Measurements from ENCODE around the gene POMC.

Gene POMC

DNA sequence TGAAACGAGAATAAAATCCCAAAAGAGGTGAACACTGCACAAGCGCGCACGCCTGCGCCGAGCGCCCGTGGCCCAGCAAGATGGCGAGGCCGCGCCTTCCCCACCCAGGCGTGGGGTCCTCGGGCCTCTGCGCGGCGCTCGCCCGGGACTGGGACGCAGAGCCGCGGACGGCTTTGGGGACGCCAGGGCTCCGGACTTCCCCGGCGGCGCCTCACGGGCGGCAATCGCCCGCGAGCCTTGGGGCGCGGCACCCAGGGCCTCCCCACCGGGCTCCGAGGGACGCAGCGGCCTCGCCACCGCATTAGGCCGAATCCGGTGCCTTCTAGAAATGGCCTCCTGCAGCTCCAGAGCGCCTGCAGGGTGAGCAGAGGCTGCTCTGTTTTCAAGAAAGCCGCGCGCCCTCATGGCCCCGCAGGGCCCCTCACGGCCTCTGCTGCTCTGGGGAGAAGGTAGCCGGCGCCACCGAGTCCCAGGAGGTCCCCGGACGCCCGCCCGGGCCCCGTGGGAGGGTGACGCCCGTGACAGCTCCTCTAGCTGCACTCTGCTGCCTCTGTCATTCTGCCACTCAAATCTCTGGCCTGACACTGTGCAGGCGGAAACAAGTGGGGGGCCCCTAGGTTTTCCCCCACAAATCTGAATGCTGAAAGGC is 35.9 kb upstream of the POMC start:
- TF ChIP-seq, protein P1, sequence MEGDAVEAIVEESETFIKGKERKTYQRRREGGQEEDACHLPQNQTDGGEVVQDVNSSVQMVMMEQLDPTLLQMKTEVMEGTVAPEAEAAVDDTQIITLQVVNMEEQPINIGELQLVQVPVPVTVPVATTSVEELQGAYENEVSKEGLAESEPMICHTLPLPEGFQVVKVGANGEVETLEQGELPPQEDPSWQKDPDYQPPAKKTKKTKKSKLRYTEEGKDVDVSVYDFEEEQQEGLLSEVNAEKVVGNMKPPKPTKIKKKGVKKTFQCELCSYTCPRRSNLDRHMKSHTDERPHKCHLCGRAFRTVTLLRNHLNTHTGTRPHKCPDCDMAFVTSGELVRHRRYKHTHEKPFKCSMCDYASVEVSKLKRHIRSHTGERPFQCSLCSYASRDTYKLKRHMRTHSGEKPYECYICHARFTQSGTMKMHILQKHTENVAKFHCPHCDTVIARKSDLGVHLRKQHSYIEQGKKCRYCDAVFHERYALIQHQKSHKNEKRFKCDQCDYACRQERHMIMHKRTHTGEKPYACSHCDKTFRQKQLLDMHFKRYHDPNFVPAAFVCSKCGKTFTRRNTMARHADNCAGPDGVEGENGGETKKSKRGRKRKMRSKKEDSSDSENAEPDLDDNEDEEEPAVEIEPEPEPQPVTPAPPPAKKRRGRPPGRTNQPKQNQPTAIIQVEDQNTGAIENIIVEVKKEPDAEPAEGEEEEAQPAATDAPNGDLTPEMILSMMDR (conservative IDR thresholded peaks at IDR 0.05; ENCODE audit: low read depth, low read length): no peak
- peak overlapping the region; percentile 48 for H3K4me3 ChIP-seq (ENCODE audit: low read depth, low read length)
- DNase-seq (ENCODE audit: low read depth): peak; percentile 33

DNA sequence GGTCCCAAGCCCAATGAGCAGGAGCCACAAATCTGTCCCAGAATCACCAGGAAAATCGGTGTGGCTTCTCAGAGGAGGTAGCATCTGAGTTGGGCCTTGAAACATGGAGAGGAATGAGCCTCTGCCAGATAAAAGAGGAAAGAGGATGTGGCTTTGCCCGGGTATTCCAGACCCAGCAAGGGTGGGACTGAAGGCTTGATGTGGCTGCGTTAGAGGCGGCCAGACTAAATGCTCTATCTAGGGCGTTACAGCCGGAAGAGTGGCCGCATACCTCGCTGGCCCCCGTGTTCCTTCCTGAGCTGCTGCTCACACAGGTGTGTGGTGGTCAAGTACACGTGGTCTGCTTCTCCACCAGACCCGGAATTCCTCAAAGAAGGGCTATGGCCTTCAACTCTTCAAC is 33.9 kb upstream of the POMC start:
- H3K4me3 ChIP-seq (ENCODE audit: low read depth, low read length): no peak overlapping the region
- TF ChIP-seq, protein P1 (conservative IDR thresholded peaks at IDR 0.05; ENCODE audit: low read depth, low read length): no peak
- no peak for DNase-seq (ENCODE audit: low read depth)

DNA sequence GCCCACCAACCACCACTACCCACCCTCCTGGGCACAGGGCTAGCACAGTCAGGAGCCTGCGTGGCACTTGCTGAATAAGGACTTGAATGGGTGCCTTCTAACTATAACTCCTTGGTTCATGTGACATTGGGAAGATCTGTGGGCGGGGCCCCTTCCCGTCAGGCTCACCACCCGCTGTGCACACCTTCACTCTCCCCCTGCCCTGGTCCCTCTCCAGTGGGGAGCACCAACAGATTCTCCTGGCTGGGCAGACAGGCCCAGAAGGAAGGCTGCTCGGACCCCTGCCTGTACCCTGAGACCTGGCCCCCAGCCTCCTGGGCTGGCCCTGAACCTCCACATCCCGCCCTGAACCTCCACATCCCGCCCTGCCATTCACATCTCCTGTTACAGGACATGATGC is 33.4 kb upstream of the POMC start:
- DNase-seq (ENCODE audit: low read depth): no peak
- H3K4me3 ChIP-seq (ENCODE audit: low read depth, low read length): no peak overlapping the region
- TF ChIP-seq, protein P1 (conservative IDR thresholded peaks at IDR 0.05; ENCODE audit: low read depth, low read length): no peak

DNA sequence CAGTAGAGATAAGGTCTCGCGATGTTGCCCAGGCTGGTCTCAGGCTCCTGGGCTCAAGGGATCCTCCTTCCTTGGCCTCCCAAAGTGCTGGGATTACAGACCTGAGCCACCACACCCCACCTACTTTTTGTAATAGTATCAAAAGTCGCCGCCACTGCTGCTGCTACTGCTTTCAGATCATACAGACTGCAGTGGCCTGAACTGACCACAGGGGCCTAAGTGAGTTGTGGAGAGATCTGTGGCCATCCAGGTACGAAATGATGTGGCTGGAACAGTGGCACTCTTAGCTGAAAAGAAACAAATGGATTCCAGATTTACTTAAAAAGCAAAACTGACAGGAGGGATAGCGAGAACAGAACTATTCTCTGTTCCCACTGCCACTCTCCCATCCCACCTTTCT is 32.9 kb upstream of the POMC start:
- H3K4me3 ChIP-seq (ENCODE audit: low read depth, low read length): no peak overlapping the region
- peak; percentile 38 for DNase-seq (ENCODE audit: low read depth)
- TF ChIP-seq, protein P1 (conservative IDR thresholded peaks at IDR 0.05; ENCODE audit: low read depth, low read length): peak; percentile 55

DNA sequence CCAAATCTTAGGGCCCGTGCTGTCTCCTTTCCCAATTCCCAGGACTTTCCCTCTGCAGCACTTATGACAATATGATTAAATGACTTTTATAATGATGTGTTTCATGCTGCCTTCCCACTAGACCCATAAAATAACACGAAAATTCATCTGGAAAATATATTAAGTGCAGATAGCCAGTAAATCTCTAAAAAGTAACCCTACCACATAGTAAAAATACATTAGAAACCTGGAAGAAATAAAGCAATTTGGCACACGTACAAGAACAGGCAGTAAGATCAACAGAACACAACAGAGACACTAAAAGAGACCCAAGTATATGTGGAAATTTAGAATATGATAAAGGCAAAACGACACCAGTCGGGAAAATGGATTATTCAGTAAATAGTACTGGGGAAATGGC is 30.2 kb upstream of the POMC start:
- no peak for DNase-seq (ENCODE audit: low read depth)
- no peak overlapping the region for H3K4me3 ChIP-seq (ENCODE audit: low read depth, low read length)
- TF ChIP-seq, protein P1 (conservative IDR thresholded peaks at IDR 0.05; ENCODE audit: low read depth, low read length): no peak

DNA sequence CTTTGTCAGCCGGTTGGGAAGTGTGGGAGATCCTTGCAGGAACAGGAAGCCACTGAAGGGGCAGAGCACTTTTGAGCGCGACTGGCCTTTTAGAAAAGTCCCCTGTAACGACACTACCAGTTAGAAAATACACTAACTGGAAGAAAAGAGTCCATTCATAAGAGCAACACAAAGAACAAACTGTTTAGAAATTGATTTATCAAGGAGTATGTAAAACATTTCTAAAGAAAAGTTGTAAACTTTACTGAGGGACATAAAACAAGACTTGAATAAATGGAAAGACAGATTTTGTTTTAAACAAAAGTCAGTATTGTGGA is 29.8 kb upstream of the POMC start:
- no peak for DNase-seq (ENCODE audit: low read depth)
- TF ChIP-seq, protein P1 (conservative IDR thresholded peaks at IDR 0.05; ENCODE audit: low read depth, low read length): no peak
- no peak overlapping the region for H3K4me3 ChIP-seq (ENCODE audit: low read depth, low read length)
